ENCODE results near the gene M1AP. TPM values are rescaled to one million over a fixed set of nuclear protein-coding genes. Genes with fewer than 3 reads are reported as not detected.
A peak's percentile ranks its signal among the peaks of the same experiment; 100 is the strongest.

M1AP gene
- total and polyA plus RNA-seq, 4 experiments from 2014 or later = 0.47 TPM; not detected in 3

GRCh38 chr2:74619651-74620297 lies 28.4 kb downstream of the M1AP start:
- ChIA-PET CTCF (ENCODE audit: partially characterized antibody) (no interaction called here), POLR2A (ENCODE audit: partially characterized antibody) (no interaction called here)
- Mint-ChIP-seq H3K27ac (no peak overlapping the region), H3K4me1 (no peaks in the 10 kb centered on the region), H3K4me3 (no peak overlapping the region), H3K27me3 (peaks cover 15% of the 10 kb centered on the region in 2 donors), H3K36me3 (no peaks in the 10 kb centered on the region), H3K9me3 (no peaks in the 10 kb centered on the region)
- H3K27ac ChIP-seq (ENCODE audit: low read depth, low read length) = no peak overlapping the region
- H3K36me3 ChIP-seq (ENCODE audit: insufficient read depth, low read length) = no peaks in the 10 kb centered on the region
- H3K4me3 ChIP-seq (ENCODE audit: low read length in 2 of 2) = no peak overlapping the region
- H3K27me3 ChIP-seq (ENCODE audit: insufficient read depth, low read length) = peaks cover 4% of the 10 kb centered on the region
- no peaks in the 10 kb centered on the region for H3K9me3 ChIP-seq (ENCODE audit: control insufficient read depth in 1 of 2, low read length in 2 of 2)
- no peak for DNase-seq
- intact Hi-C loops (cut with micrococcal nuclease) = no loop called here
- no peaks in the 10 kb centered on the region for H3K4me1 ChIP-seq (ENCODE audit: insufficient read depth, low read length)

- Mint-ChIP-seq H3K9me3 (no peaks in the 10 kb centered on the region), H3K4me3 (no peak overlapping the region), H3K4me1 (no peaks in the 10 kb centered on the region), H3K27me3 (peaks cover 16 to 26% of the 10 kb centered on the region in 2 donors), H3K36me3 (no peaks in the 10 kb centered on the region), H3K27ac (no peak overlapping the region)
- Histone ChIP-seq H3K4me1 (ENCODE audit: insufficient read depth, low read length) (no peaks in the 10 kb centered on the region), H3K4me3 (ENCODE audit: low read length in 2 of 2) (no peak overlapping the region), H3K36me3 (ENCODE audit: insufficient read depth, low read length) (no peaks in the 10 kb centered on the region), H3K9me3 (ENCODE audit: control insufficient read depth in 1 of 2, low read length in 2 of 2) (no peaks in the 10 kb centered on the region), H3K27me3 (ENCODE audit: insufficient read depth, low read length) (peaks cover 13% of the 10 kb centered on the region), H3K27ac (ENCODE audit: low read depth, low read length) (no peak overlapping the region)
- ChIA-PET CTCF (ENCODE audit: partially characterized antibody) (no interaction called here), POLR2A (ENCODE audit: partially characterized antibody) (no interaction called here)
- intact Hi-C loops (cut with micrococcal nuclease) = no loop called here
- no peak for DNase-seq
Measured at GRCh38 chr2:74618410-74619083, 29.6 kb downstream of the M1AP start.

DNA sequence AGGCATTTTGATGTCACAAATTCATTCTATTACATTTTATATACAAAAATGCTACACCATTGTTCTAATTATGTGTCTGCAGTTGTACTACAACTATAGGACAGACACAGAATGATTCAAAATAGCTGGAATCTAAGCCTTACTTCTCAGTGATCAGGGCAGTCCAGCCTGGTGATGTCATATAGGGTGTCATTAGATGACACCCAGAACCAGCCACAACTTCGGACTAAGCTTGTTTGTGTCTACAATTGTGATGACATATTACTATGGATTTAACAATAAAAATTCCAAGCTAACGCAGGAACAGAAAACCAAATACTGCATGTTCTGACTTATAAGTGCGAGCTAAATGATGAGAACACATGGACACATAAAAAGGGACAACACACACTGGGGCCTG lies 31.0 kb downstream of the M1AP start:
- H3K36me3 Mint-ChIP-seq = no peaks in the 10 kb centered on the region
- Histone ChIP-seq H3K4me1 (ENCODE audit: insufficient read depth, low read length) (no peaks in the 10 kb centered on the region), H3K36me3 (ENCODE audit: insufficient read depth, low read length) (no peaks in the 10 kb centered on the region), H3K4me3 (ENCODE audit: low read length in 2 of 2) (no peak overlapping the region), H3K27ac (ENCODE audit: low read depth, low read length) (no peak overlapping the region), H3K9me3 (ENCODE audit: control insufficient read depth in 1 of 2, low read length in 2 of 2) (no peaks in the 10 kb centered on the region), H3K27me3 (ENCODE audit: insufficient read depth, low read length) (peaks cover 13% of the 10 kb centered on the region)
- H3K9me3 Mint-ChIP-seq = peaks cover 0 to 2% (median 0%) of the 10 kb centered on the region in 8 donors
- POLR2A ChIA-PET (ENCODE audit: partially characterized antibody) = no interaction called here
- DNase-seq = no peak
- H3K27ac Mint-ChIP-seq = no peak overlapping the region
- no peak overlapping the region for H3K4me3 Mint-ChIP-seq
- H3K4me1 Mint-ChIP-seq = no peaks in the 10 kb centered on the region
- intact Hi-C loops (cut with micrococcal nuclease) = no loop called here
- H3K27me3 Mint-ChIP-seq = peaks cover 23 to 38% of the 10 kb centered on the region in 2 donors
- CTCF ChIA-PET (ENCODE audit: partially characterized antibody) = no interaction called here

DNA sequence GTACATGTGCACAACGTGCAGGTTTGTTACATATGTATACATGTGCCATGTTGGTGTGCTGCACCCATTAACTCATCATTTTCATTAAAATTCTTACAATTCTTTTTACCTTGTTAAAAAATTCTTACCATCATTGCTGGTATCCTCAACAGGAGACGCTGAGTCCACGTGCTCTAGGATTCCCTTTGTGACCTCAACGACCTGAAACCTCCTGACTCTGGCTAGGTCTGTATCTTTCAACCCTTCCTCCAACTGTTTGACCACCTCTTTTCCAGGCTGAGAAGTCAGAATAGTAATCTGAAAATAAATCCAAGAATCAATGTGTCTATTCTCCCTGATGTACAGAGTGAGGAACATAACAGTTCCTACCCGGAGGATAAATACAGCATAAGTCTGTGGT lies 41.2 kb downstream of the M1AP start:
- no peak overlapping the region for H3K27ac ChIP-seq (ENCODE audit: low read depth, low read length)
- no peak overlapping the region for H3K4me3 ChIP-seq (ENCODE audit: low read length in 2 of 2)
- intact Hi-C loops (cut with micrococcal nuclease) = no loop called here
- Mint-ChIP-seq H3K4me1 (peaks cover 0 to 2% (median under 1%) of the 10 kb centered on the region in 4 donors), H3K27ac (no peak overlapping the region), H3K27me3 (peaks cover 27 to 38% of the 10 kb centered on the region in 2 donors), H3K36me3 (no peaks in the 10 kb centered on the region), H3K9me3 (peaks cover 0 to 7% (median 0%) of the 10 kb centered on the region in 8 donors), H3K4me3 (no peak overlapping the region)
- H3K36me3 ChIP-seq (ENCODE audit: insufficient read depth, low read length) = no peaks in the 10 kb centered on the region
- no peak for DNase-seq
- CTCF ChIA-PET (ENCODE audit: partially characterized antibody) = no interaction called here
- POLR2A ChIA-PET (ENCODE audit: partially characterized antibody) = no interaction called here
- H3K4me1 ChIP-seq (ENCODE audit: insufficient read depth, low read length) = no peaks in the 10 kb centered on the region
- H3K9me3 ChIP-seq (ENCODE audit: control insufficient read depth in 1 of 2, low read length in 2 of 2) = no peaks in the 10 kb centered on the region
- H3K27me3 ChIP-seq (ENCODE audit: insufficient read depth, low read length) = no peaks in the 10 kb centered on the region

- H3K4me1 ChIP-seq (ENCODE audit: insufficient read depth, low read length) = no peaks in the 10 kb centered on the region
- DNase-seq = no peak
- intact Hi-C loops (cut with micrococcal nuclease) = no loop called here
- no peak overlapping the region for H3K4me3 ChIP-seq (ENCODE audit: low read length in 2 of 2)
- ChIA-PET POLR2A (ENCODE audit: partially characterized antibody) (no interaction called here), CTCF (ENCODE audit: partially characterized antibody) (no interaction called here)
- H3K27me3 ChIP-seq (ENCODE audit: insufficient read depth, low read length) = no peaks in the 10 kb centered on the region
- H3K36me3 ChIP-seq (ENCODE audit: insufficient read depth, low read length) = no peaks in the 10 kb centered on the region
- H3K27me3 Mint-ChIP-seq = peaks cover 16 to 22% of the 10 kb centered on the region in 2 donors
- no peaks in the 10 kb centered on the region for H3K9me3 ChIP-seq (ENCODE audit: control insufficient read depth in 1 of 2, low read length in 2 of 2)
- no peaks in the 10 kb centered on the region for H3K36me3 Mint-ChIP-seq
- no peak overlapping the region for H3K27ac Mint-ChIP-seq
- H3K4me3 Mint-ChIP-seq = no peak overlapping the region
- H3K4me1 Mint-ChIP-seq = peaks cover 0 to 2% (median under 1%) of the 10 kb centered on the region in 4 donors
- H3K27ac ChIP-seq (ENCODE audit: low read depth, low read length) = no peak overlapping the region
- peaks cover 0 to 2% (median 0%) of the 10 kb centered on the region in 8 donors for H3K9me3 Mint-ChIP-seq
Measured at GRCh38 chr2:74603282-74604000, 44.7 kb downstream of the M1AP start.

- Histone ChIP-seq H3K4me1 (ENCODE audit: insufficient read depth, low read length) (no peaks in the 10 kb centered on the region), H3K36me3 (ENCODE audit: insufficient read depth, low read length) (no peaks in the 10 kb centered on the region), H3K27me3 (ENCODE audit: insufficient read depth, low read length) (no peaks in the 10 kb centered on the region), H3K4me3 (ENCODE audit: low read length in 2 of 2) (no peak overlapping the region), H3K27ac (ENCODE audit: low read depth, low read length) (no peak overlapping the region), H3K9me3 (ENCODE audit: control insufficient read depth in 1 of 2, low read length in 2 of 2) (no peaks in the 10 kb centered on the region)
- Mint-ChIP-seq H3K4me1 (peaks cover 0 to 2% (median under 1%) of the 10 kb centered on the region in 4 donors), H3K36me3 (no peaks in the 10 kb centered on the region), H3K4me3 (no peak overlapping the region), H3K27me3 (peaks cover 16 to 20% of the 10 kb centered on the region in 2 donors), H3K9me3 (peaks cover 0 to 2% (median 0%) of the 10 kb centered on the region in 8 donors), H3K27ac (peak overlapping the region in 1 of 7 donors; percentile 29)
- DNase-seq = no peak
- intact Hi-C loops (cut with micrococcal nuclease) = no loop called here
- CTCF ChIA-PET (ENCODE audit: partially characterized antibody) = interaction anchor here (1.1 kb wide), 1 partner anchor 18 kb away, joined by 3 read pairs; no protein-coding TSS in a partner anchor
- POLR2A ChIA-PET (ENCODE audit: partially characterized antibody) = no interaction called here
Measured at GRCh38 chr2:74602586-74603281, 45.4 kb downstream of the M1AP start.

DNA sequence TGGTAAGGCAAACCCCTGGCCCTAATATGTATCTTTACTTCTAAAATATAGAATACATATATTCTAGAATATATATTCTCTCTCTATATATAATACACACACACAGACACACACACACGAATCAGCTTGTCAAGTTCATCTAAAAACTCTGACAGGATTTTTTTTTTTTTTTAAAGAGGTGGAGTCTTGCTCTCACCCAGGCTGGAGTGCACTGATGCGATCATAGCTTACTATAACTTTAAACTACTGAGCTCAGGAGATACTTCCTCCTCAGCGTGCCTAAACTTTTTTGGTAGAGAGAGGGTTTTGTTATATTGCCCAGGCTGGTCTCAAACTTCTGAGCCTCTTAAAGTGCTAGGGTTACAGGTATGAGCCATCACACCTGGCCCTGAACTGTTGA lies 48.5 kb downstream of the M1AP start:
- Histone ChIP-seq H3K4me1 (ENCODE audit: insufficient read depth, low read length) (no peaks in the 10 kb centered on the region), H3K27me3 (ENCODE audit: insufficient read depth, low read length) (no peaks in the 10 kb centered on the region), H3K36me3 (ENCODE audit: insufficient read depth, low read length) (no peaks in the 10 kb centered on the region), H3K27ac (ENCODE audit: low read depth, low read length) (no peak overlapping the region), H3K9me3 (ENCODE audit: control insufficient read depth in 1 of 2, low read length in 2 of 2) (no peaks in the 10 kb centered on the region), H3K4me3 (ENCODE audit: low read length in 2 of 2) (no peak overlapping the region)
- H3K27ac Mint-ChIP-seq = no peak overlapping the region
- DNase-seq = no peak
- no peak overlapping the region for H3K4me3 Mint-ChIP-seq
- H3K4me1 Mint-ChIP-seq = peaks cover 0 to 2% (median under 1%) of the 10 kb centered on the region in 4 donors
- H3K36me3 Mint-ChIP-seq = no peaks in the 10 kb centered on the region
- ChIA-PET CTCF (ENCODE audit: partially characterized antibody) (interaction anchor here (2.8 kb wide), 1 partner anchor 11 kb away, joined by 19 read pairs; no protein-coding TSS in a partner anchor), POLR2A (ENCODE audit: partially characterized antibody) (no interaction called here)
- H3K9me3 Mint-ChIP-seq = peaks cover 0 to 2% (median 0%) of the 10 kb centered on the region in 8 donors
- peaks cover 13 to 16% of the 10 kb centered on the region in 2 donors for H3K27me3 Mint-ChIP-seq
- intact Hi-C loops (cut with micrococcal nuclease) = no loop called here
